ENCODE results near the gene BATF2. TPM values are rescaled to one million over a fixed set of nuclear protein-coding genes. Genes with fewer than 3 reads are reported as not detected.

Gene BATF2
- total RNA-seq, 1 donor from 2014 or later: not detected

DNA sequence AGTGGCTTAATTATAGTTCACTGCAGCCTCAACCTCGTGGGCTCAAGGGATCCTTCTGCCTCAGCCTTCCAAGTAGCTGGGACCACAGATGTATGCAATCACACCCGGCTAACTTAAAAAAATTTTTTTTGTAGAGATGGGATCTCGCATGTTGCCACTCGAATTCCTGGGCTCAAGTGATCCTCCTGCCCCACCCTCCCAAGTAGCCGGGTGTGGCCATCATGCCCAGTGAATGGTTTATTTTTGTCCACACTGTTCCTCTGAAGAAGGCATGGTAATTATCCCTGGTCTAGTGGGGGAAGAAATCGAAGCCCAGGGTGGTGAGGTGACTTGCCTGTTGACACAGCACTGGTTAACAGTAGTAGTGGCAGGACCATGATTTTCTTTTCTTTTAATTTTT, 46.1 kb upstream of the BATF2 start:
- no peak for DNase-seq (ENCODE audit: low spot score)
- peak overlapping the region; percentile 93 for H3K4me3 Mint-ChIP-seq (ENCODE audit: unreplicated experiment)
- H3K9me3 Mint-ChIP-seq (ENCODE audit: unreplicated experiment): no peaks in the 10 kb centered on the region
- peaks cover 9% of the 10 kb centered on the region for H3K36me3 Mint-ChIP-seq (ENCODE audit: low read depth, unreplicated experiment)
- H3K4me1 Mint-ChIP-seq (ENCODE audit: unreplicated experiment): peaks cover 9% of the 10 kb centered on the region
- peaks cover 10% of the 10 kb centered on the region for H3K27me3 Mint-ChIP-seq (ENCODE audit: unreplicated experiment)
- no peak for TF ChIP-seq CTCF (IDR thresholded peaks at IDR 0.05; ENCODE audit: unreplicated experiment)
- no peak overlapping the region for H3K27ac Mint-ChIP-seq (ENCODE audit: unreplicated experiment)

DNA sequence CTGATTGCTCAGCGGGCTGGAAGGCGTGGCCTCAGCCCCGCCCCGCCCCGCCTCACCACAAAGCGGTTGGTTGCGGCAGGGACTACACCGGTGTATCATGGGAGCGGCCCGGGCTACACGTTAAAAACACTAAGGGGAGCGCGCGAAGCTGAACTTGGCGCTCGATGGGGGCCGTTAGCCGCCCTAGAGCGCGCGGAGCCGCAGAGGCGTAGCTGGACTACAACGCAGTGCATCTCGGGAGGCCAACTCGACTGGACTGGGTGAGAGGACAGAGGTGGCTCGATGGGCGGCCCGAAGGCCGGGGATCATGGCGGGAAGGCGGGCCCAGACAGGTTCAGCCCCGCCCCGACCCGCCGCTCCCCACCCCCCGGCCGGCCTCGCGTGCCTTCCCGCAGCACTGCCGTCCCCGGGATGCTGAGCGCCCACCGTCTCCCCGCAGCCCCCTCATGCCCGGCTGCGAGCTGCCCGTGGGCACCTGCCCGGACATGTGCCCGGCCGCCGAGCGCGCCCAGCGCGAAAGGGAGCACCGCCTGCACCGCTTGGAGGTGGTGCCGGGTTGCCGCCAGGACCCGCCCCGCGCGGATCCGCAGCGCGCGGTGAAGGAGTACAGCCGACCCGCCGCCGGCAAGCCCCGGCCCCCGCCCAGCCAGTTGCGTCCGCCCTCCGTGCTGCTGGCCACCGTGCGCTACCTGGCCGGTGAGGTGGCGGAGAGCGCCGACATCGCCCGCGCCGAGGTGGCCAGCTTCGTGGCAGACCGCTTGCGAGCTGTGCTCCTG, 44.3 kb upstream of the BATF2 start, which contains the start of gene SAC3D1:
SAC3D1 (plus strand) TSS at position 364 of the 776 bp plus-strand sequence; CDS start at position 447, 83 bp downstream.
- Mint-ChIP-seq H3K36me3 (ENCODE audit: low read depth, unreplicated experiment) (peaks cover 6% of the 10 kb centered on the region), H3K4me1 (ENCODE audit: unreplicated experiment) (peaks cover 5% of the 10 kb centered on the region), H3K27me3 (ENCODE audit: unreplicated experiment) (peaks cover 9% of the 10 kb centered on the region), H3K4me3 (ENCODE audit: unreplicated experiment) (peak within 1 kb of the TSS; percentile 93), H3K9me3 (ENCODE audit: unreplicated experiment) (no peaks in the 10 kb centered on the region), H3K27ac (ENCODE audit: unreplicated experiment) (peak within 1 kb of the TSS; percentile 67)
- TF ChIP-seq CTCF (IDR thresholded peaks at IDR 0.05; ENCODE audit: unreplicated experiment): no peak
- DNase-seq (ENCODE audit: low spot score): peak; percentile 74

GRCh38 chr11:65040520-65040846, 43.7 kb upstream of the BATF2 start:
- peaks cover 9% of the 10 kb centered on the region for H3K27me3 Mint-ChIP-seq (ENCODE audit: unreplicated experiment)
- no peak for TF ChIP-seq CTCF (IDR thresholded peaks at IDR 0.05; ENCODE audit: unreplicated experiment)
- H3K27ac Mint-ChIP-seq (ENCODE audit: unreplicated experiment): no peak overlapping the region
- peaks cover 6% of the 10 kb centered on the region for H3K36me3 Mint-ChIP-seq (ENCODE audit: low read depth, unreplicated experiment)
- peak overlapping the region; percentile 90 for H3K4me3 Mint-ChIP-seq (ENCODE audit: unreplicated experiment)
- H3K4me1 Mint-ChIP-seq (ENCODE audit: unreplicated experiment): peaks cover 5% of the 10 kb centered on the region
- no peaks in the 10 kb centered on the region for H3K9me3 Mint-ChIP-seq (ENCODE audit: unreplicated experiment)
- no peak for DNase-seq (ENCODE audit: low spot score)

GRCh38 chr11:65036931-65037330, 40.2 kb upstream of the BATF2 start:
- Mint-ChIP-seq H3K27me3 (ENCODE audit: unreplicated experiment) (peaks cover 5% of the 10 kb centered on the region), H3K4me3 (ENCODE audit: unreplicated experiment) (no peak overlapping the region), H3K9me3 (ENCODE audit: unreplicated experiment) (no peaks in the 10 kb centered on the region), H3K4me1 (ENCODE audit: unreplicated experiment) (peaks cover 5% of the 10 kb centered on the region), H3K36me3 (ENCODE audit: low read depth, unreplicated experiment) (peaks cover 4% of the 10 kb centered on the region), H3K27ac (ENCODE audit: unreplicated experiment) (no peak overlapping the region)
- no peak for DNase-seq (ENCODE audit: low spot score)
- no peak for TF ChIP-seq CTCF (IDR thresholded peaks at IDR 0.05; ENCODE audit: unreplicated experiment)

GRCh38 chr11:65035579-65035978, 38.8 kb upstream of the BATF2 start:
- no peak overlapping the region for H3K4me3 Mint-ChIP-seq (ENCODE audit: unreplicated experiment)
- peaks cover 2% of the 10 kb centered on the region for H3K4me1 Mint-ChIP-seq (ENCODE audit: unreplicated experiment)
- no peak for TF ChIP-seq CTCF (IDR thresholded peaks at IDR 0.05; ENCODE audit: unreplicated experiment)
- DNase-seq (ENCODE audit: low spot score): no peak
- H3K36me3 Mint-ChIP-seq (ENCODE audit: low read depth, unreplicated experiment): peaks cover 4% of the 10 kb centered on the region
- no peaks in the 10 kb centered on the region for H3K9me3 Mint-ChIP-seq (ENCODE audit: unreplicated experiment)
- peaks cover 7% of the 10 kb centered on the region for H3K27me3 Mint-ChIP-seq (ENCODE audit: unreplicated experiment)
- H3K27ac Mint-ChIP-seq (ENCODE audit: unreplicated experiment): no peak overlapping the region
